ENCODE measurements around the gene MRPS18A. TPM values are rescaled to one million over a fixed set of nuclear protein-coding genes. Genes with fewer than 3 reads are reported as not detected.
A peak's percentile ranks its signal among the peaks of the same experiment; 100 is the strongest.

MRPS18A gene
- total RNA-seq, 4 donors from 2014 or later = 23.1 to 87.4 (median 36.4) TPM

DNA sequence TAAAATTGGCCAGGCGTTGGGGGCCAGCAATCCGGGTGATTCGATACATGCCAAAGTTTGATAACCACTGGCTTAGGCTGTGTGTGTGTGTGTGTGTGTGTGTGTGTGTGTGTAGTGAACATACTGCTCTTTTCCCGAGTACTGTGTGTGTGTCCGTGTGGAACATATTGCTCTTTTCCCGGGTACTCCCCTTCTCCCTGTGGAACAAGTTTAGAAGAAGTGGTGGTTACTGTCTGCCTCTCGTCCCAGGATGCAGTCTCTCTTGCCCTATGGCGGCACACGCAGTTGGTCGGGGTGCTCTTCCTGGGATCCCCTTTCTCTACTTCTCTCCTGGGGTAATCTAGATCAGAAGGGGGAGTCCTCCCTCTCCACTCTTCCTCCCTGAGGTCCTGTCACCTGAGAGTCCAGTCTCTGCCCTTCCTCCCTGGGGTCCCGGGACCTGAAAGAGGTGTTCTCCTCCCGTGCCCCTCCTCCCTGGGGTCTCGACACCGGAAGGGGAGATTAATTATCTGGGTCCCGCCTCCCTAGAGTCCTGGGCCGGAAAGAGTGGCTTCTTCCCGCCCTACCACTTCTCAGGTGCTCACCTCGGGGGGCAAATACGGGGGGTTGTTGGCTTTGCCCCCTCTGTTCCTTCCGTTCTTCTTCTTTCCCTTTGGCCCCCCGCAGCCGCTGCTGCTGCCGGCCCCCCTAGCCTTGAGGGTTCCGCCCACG is 59.0 kb downstream of the MRPS18A start:
- no peaks in the 10 kb centered on the region for H3K9me3 ChIP-seq
- peak overlapping the region; percentile 96 to 97 for H3K4me3 ChIP-seq
- H3K27ac ChIP-seq = peak overlapping the region; percentile 95 to 99
- peak; percentile 61 to 63 for DNase-seq
- H3K27me3 ChIP-seq = no peaks in the 10 kb centered on the region
- H3K36me3 ChIP-seq = no peaks in the 10 kb centered on the region
- H3K4me1 ChIP-seq = peaks cover 5 to 9% of the 10 kb centered on the region in 2 donors
- TF ChIP-seq CTCF (IDR thresholded peaks at IDR 0.05) (no peak), POLR2A (IDR thresholded peaks at IDR 0.05) (no peak)
- intact Hi-C loops (cut with DNase I; ENCODE audit: low total_unique reads) = no loop called here

GRCh38 chr6:43627008-43627825 is 60.4 kb downstream of the MRPS18A start:
- TF ChIP-seq CTCF (IDR thresholded peaks at IDR 0.05) (no peak), POLR2A (IDR thresholded peaks at IDR 0.05) (no peak)
- DNase-seq = peak; percentile 74 to 92
- Histone ChIP-seq H3K36me3 (no peaks in the 10 kb centered on the region), H3K4me1 (peaks cover 5 to 9% of the 10 kb centered on the region in 2 donors), H3K9me3 (no peaks in the 10 kb centered on the region), H3K4me3 (no peak overlapping the region), H3K27me3 (no peaks in the 10 kb centered on the region), H3K27ac (peak overlapping the region; percentile 95 to 99)
- intact Hi-C loops (cut with DNase I; ENCODE audit: low total_unique reads) = no loop called here

- intact Hi-C loops (cut with DNase I; ENCODE audit: low total_unique reads) = no loop called here
Observed at GRCh38 chr6:43625393-43625992, 62.1 kb downstream of the MRPS18A start.

DNA sequence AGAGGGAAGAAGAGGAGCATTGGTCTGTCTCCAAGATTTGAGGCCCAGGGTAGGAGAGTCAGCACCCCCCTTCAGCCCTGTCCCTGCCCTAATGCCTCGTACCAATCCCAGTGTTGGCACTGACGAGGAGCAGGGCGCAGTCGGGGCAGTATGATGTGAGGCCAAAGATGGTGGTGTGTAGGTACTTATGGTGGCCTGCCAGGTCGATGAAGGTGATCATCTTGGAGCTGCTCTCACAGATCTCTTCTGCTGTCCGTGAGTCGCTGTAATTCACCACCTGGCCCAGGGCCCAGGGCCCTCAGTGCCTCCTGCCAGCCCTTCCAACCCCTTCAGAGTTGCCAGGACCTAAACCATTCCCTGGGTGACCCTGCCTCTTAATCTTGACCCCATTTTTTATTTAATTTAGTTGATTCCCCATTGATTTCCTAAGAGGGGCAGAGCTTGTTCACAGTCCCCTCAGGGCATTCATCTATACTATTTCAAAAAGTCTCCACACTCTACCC is 62.8 kb downstream of the MRPS18A start:
- no peak overlapping the region for H3K4me3 ChIP-seq
- intact Hi-C loops (cut with DNase I; ENCODE audit: low total_unique reads) = no loop called here
- no peaks in the 10 kb centered on the region for H3K36me3 ChIP-seq
- TF ChIP-seq CTCF (IDR thresholded peaks at IDR 0.05) = no peak
- no peak for TF ChIP-seq POLR2A (IDR thresholded peaks at IDR 0.05)
- H3K27me3 ChIP-seq = no peaks in the 10 kb centered on the region
- H3K9me3 ChIP-seq = no peaks in the 10 kb centered on the region
- no peak overlapping the region for H3K27ac ChIP-seq
- no peak for DNase-seq
- H3K4me1 ChIP-seq = peaks cover 5 to 9% of the 10 kb centered on the region in 2 donors

More at GRCh38 chr6:43625393-43625992, 62.1 kb downstream of the MRPS18A start:
- TF ChIP-seq CTCF (IDR thresholded peaks at IDR 0.05) (no peak), POLR2A (IDR thresholded peaks at IDR 0.05) (no peak)
- DNase-seq = no peak
- H3K4me3 ChIP-seq = no peak overlapping the region
- peaks cover 5 to 9% of the 10 kb centered on the region in 2 donors for H3K4me1 ChIP-seq
- no peaks in the 10 kb centered on the region for H3K9me3 ChIP-seq
- H3K27me3 ChIP-seq = no peaks in the 10 kb centered on the region
- H3K36me3 ChIP-seq = no peaks in the 10 kb centered on the region
- H3K27ac ChIP-seq = no peak overlapping the region
